Cardiac muscle cell (in vitro differentiated cells and primary cell): ENCODE measurements around the gene PGAM4. TPM values are rescaled to one million over a fixed set of nuclear protein-coding genes. Genes with fewer than 3 reads are reported as not detected.

Source experiments
- DNase-seq, 2 donors: peaks; one replicate each; pipeline versions ENCODE4 v3.0.0 to v3.0.0-alpha.2; 2010 to 2017; ENCODE audit warnings: low read depth in 1 of 2, low spot score in 1 of 2
- H3K27ac ChIP-seq: fragments of 200-600 bp; sonication (generic); 2 replicates; pipeline ENCODE4 v1.5.1; 2016
- H3K27me3 ChIP-seq: fragments of 200-600 bp; sonication (generic); 2 replicates; pipeline ENCODE4 v1.6.0; 2016; ENCODE audit warnings: control low read depth
- H3K36me3 ChIP-seq: fragments of 200-600 bp; sonication (generic); 2 replicates; pipeline ENCODE4 v1.5.1; 2016; ENCODE audit warnings: control low read depth
- H3K4me1 ChIP-seq: fragments of 200-600 bp; sonication (generic); 2 replicates; pipeline ENCODE4 v1.8.1; 2017; ENCODE audit warnings: low read depth, mild to moderate bottlenecking, mixed run types
- H3K4me3 ChIP-seq: fragments of 200-600 bp; sonication (generic); 2 replicates; pipeline ENCODE4 v1.5.1; 2016; ENCODE audit warnings: mild to moderate bottlenecking
- H3K9me3 ChIP-seq: fragments of 200-600 bp; sonication (generic); 2 replicates; pipeline ENCODE4 v1.5.1; 2017; ENCODE audit warnings: low read depth, mild to moderate bottlenecking, control low read depth
- polyA plus RNA-seq: library from polyadenylated mRNA; unstranded; fragments of >200 nt; fragmentation: Nextera tagmentation; extraction: Ambion mirVana; gene quantifications from 2 replicates; pipeline ENCODE4 v1.2.1, GENCODE V29; 2016
- total RNA-seq: library from RNA; depleted of rRNA; stranded (reverse); fragments of >200 nt; gene quantifications from 2 replicates; pipeline ENCODE4 v1.2.3, GENCODE V29; 2016
- TF ChIP-seq, protein P1 (sequence below): IDR thresholded peaks from 2 replicates; pipeline ENCODE4 v1.5.1; 2012; ENCODE audit warnings: low read depth, mild to moderate bottlenecking, low read length

PGAM4 gene
- total and polyA plus RNA-seq, 2 experiments from 2014 or later = 0.55 TPM; not detected in 1

DNA sequence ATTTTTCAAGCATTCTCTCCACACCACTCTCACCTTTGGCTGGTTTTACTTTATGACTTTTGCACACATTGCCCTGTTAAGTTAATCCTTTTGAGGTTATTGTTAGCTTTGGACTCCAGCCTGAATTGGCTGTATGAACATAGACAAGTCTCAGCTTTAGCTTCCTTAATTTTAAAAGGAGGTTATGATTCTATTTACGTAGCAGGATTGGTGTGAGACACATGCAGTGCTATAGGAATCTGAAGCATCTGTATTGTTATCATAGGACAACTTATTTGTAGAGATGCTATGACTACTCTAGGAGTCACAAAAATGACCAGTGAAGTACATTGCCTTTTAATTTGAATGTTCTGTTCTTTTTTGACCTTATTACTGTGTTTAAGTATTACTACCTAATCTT, 15.7 kb downstream of the PGAM4 start:
- peak in 1 of 2 donors; percentile 3 for DNase-seq
- TF ChIP-seq, protein P1, sequence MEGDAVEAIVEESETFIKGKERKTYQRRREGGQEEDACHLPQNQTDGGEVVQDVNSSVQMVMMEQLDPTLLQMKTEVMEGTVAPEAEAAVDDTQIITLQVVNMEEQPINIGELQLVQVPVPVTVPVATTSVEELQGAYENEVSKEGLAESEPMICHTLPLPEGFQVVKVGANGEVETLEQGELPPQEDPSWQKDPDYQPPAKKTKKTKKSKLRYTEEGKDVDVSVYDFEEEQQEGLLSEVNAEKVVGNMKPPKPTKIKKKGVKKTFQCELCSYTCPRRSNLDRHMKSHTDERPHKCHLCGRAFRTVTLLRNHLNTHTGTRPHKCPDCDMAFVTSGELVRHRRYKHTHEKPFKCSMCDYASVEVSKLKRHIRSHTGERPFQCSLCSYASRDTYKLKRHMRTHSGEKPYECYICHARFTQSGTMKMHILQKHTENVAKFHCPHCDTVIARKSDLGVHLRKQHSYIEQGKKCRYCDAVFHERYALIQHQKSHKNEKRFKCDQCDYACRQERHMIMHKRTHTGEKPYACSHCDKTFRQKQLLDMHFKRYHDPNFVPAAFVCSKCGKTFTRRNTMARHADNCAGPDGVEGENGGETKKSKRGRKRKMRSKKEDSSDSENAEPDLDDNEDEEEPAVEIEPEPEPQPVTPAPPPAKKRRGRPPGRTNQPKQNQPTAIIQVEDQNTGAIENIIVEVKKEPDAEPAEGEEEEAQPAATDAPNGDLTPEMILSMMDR = no peak
- no peaks in the 10 kb centered on the region for H3K27me3 ChIP-seq
- H3K27ac ChIP-seq = no peak overlapping the region
- no peak overlapping the region for H3K4me3 ChIP-seq
- no peaks in the 10 kb centered on the region for H3K36me3 ChIP-seq
- no peaks in the 10 kb centered on the region for H3K4me1 ChIP-seq
- no peaks in the 10 kb centered on the region for H3K9me3 ChIP-seq

DNA sequence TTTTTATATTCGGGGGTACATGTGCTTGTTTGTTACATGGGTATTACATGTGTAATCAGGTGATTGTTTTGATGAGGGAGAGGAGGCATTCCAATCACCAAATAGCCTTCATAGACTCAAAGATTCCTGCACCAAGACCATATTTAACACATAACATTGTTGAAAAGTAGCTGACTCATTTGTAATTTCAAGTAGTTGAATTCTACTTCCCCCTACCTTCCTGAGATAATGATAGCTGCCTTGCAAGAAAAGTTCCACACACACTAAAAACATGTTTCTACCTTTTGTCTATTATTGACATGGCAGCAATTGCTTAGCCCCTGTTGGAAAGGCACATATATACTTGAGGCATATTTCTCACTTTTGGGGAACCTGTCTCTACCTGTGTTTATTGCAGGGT, 16.1 kb downstream of the PGAM4 start:
- H3K4me1 ChIP-seq = no peaks in the 10 kb centered on the region
- no peak for DNase-seq
- H3K27ac ChIP-seq = no peak overlapping the region
- H3K4me3 ChIP-seq = no peak overlapping the region
- no peaks in the 10 kb centered on the region for H3K27me3 ChIP-seq
- TF ChIP-seq, protein P1 = no peak
- no peaks in the 10 kb centered on the region for H3K9me3 ChIP-seq
- H3K36me3 ChIP-seq = no peaks in the 10 kb centered on the region

DNA sequence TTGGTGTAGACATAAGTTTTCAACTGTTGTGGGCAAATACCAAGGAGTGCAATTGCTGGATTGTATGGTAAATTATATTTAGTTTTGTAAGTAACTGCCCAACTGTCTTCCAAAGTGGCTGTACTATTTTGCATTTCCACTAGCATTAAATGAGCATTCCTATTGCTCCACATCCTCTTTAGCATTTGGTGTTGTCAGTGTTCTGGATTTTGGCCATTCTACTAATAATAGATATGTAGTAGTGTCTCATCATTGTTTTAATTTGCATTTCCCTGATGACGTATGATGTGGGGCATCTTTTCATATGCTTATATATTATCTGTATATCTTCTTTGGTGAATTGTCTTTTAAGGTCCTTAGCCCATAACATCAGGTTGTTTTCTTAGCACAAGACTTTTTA, 17.3 kb downstream of the PGAM4 start:
- Histone ChIP-seq H3K36me3 (no peaks in the 10 kb centered on the region), H3K27me3 (no peaks in the 10 kb centered on the region), H3K4me1 (no peaks in the 10 kb centered on the region), H3K4me3 (no peak overlapping the region), H3K9me3 (no peaks in the 10 kb centered on the region), H3K27ac (no peak overlapping the region)
- DNase-seq = no peak
- TF ChIP-seq, protein P1 = no peak

DNA sequence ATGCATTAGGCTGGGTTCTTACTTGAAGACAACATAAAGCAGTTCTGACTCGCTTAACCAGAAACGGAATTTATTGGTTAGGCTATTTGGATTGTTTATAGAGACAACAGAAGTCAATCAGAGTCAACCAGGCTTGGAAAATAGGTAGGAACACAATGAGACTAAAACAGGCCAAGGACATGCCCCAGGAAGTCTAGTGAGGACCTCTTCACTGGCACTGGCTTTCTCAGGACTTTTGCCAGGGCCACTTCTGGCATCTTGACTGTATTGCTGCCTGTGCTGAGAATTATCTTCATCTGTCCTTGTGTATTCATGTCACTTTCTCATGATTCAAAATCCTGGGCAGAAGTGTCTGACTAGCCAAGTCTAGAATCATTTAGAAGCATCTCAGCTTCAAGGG, 19.6 kb downstream of the PGAM4 start:
- no peak for DNase-seq
- Histone ChIP-seq H3K36me3 (no peaks in the 10 kb centered on the region), H3K4me1 (no peaks in the 10 kb centered on the region), H3K27me3 (no peaks in the 10 kb centered on the region), H3K9me3 (no peaks in the 10 kb centered on the region), H3K4me3 (no peak overlapping the region), H3K27ac (no peak overlapping the region)
- TF ChIP-seq, protein P1 = no peak

DNA sequence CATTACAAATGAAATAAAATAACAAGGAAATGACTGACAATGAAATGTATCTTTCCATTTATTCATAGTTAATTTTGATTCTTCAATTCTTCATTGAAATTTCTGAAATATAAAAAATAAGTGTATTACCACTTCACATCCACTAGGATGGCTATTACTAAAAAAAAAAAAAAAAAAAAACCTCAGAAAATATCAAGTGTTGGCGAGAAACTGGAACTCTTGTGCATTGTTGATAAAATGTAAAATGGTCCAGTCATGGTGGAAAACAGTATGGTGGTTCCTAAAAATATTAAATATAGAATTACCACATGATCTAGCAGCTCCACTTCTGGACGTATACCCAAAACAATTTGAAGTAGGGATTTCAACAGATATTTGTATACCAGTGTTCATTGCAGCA, 22.9 kb downstream of the PGAM4 start:
- H3K4me3 ChIP-seq = no peak overlapping the region
- no peak for DNase-seq
- H3K36me3 ChIP-seq = no peaks in the 10 kb centered on the region
- TF ChIP-seq, protein P1 = no peak
- H3K27me3 ChIP-seq = no peaks in the 10 kb centered on the region
- H3K9me3 ChIP-seq = no peaks in the 10 kb centered on the region
- H3K27ac ChIP-seq = no peak overlapping the region
- no peaks in the 10 kb centered on the region for H3K4me1 ChIP-seq
